GM18526 (cell line): Measurements from ENCODE around the gene DDAH1.

Experiments used
- POLR2A ChIP-seq: IDR thresholded peaks from 3 replicates; pipeline ENCODE4 v1.6.1; 2011; ENCODE audit not compliant: insufficient read length; ENCODE audit errors: extremely low read depth

The DDAH1 gene

DNA sequence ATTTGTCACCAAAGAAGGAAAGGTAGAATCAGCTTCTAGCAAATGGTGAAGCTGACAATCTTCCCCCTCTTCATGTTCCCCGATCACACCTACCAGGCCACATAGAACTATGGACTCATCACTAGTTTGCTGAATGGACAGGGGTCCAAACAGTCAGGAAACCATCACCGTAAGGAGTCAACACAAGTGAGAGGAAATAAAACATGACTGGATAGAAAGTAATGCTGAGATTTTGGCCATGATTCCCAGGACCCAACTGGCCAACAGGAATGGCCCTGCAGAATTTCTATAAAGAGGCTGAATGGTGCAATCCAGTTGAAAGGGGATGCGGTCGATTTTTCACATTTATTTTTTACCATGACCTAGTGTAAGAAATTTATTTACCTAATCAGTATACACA is 10.7 kb downstream of the DDAH1 start:
- no peak for TF ChIP-seq POLR2A

DNA sequence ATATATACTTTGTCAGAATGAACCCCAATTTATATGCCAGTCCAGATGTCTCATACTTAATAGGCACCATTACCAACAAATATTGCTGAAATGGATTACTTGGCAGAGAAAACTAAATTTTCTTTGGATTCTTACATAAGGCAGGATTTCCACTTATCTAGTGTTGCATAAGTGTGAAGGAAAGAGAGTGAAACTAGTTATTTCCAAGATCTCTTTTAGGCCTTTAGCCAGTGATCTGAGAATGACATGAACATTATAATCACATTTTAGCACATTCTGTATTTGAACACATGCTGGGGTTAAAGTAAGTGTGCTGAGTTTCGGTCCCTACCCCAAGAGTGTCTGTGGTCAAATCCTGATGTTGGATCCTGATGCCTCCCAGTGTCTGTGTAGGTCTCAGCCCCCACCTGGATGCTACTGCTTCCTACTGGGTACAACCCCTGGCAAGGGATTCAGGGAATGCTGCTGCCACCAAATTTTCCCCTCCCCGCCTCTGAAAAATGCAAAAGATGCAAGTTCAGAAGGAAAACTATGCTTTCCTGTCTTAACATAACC is 11.2 kb downstream of the DDAH1 start:
- TF ChIP-seq POLR2A = no peak

DNA sequence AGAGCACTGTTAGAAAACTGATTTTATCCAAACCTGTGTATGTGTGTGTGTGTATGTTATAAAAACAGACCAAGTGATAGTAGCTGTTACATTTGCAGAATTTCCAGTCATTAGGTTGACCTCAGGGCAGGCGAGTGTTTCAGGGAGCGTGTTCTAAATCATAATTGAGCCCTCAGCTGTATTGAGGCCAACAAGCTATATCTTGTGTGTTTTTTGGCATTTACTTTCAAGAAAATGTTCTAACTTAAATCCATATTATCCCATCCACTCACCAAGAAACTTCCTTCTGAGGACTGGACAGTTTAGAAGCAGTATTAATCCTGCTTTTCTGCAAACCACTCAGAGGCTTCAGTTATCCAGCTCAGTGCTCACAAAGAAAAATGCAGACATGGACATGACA is 12.0 kb downstream of the DDAH1 start:
- no peak for TF ChIP-seq POLR2A

DNA sequence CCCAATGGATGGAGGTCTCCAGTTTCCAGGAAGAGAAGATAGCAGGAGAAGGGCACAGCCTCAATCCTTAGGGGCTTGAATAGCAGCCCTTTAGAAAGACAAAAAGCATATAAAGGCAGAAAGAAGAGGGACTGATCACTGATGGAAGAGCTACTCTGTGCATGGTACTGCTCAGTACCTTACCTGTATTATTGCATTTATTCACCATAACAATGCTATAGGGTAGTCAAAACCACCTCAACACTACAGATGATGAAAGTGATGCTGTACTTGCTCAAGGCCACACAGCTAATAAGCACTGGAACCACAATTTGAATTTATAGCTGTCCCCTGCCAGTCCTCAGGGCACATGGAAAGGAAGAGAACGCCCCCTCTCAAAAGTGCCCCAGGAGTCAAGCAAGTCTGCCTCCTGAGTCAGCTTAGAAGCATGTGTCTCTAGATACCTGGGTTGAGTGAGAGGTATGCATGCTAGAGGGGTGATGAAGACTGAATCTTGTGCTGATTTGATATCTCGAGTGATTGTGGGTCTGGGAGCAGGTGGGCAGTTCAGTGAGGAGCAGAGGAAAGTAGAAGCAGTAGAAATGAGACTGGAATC is 13.6 kb downstream of the DDAH1 start:
- TF ChIP-seq POLR2A = no peak

DNA sequence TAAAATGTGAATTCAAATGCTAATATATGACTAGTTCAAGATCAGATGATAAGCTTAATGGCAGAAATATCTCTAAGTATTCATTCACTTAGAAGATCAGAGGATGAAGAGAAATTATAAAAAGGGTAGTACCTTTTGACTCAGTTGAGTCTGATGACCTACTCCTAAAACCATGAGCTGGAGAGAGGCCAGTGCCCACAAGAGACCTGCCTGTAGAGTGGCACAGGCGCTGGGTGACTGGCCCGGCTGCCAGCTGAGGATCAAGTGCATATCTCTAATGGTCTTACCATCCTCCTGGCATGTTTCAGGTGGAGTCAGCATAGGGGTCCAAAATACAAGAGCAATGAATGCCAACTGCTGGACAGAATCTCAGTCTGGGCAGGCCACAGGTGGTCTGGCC is 14.1 kb downstream of the DDAH1 start:
- TF ChIP-seq POLR2A = no peak

DNA sequence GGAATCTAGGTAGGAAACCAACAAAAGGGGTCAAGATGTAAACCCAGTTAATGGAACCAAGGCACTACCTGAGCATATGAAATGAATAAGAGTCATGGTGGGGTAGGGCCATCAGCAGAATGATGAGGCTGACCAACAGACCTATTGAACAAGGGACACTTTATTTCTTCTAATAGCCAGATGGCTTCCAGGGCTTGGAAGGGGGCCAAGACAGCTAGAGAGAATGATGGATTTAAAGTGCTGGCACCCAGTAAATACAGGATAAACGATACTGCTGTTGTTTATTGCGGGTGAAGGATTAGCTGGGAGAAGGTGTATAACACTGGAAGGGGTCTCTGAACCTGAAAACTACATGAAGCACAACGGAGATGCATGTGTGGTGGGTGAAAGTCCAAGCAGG is 15.6 kb downstream of the DDAH1 start:
- no peak for TF ChIP-seq POLR2A

DNA sequence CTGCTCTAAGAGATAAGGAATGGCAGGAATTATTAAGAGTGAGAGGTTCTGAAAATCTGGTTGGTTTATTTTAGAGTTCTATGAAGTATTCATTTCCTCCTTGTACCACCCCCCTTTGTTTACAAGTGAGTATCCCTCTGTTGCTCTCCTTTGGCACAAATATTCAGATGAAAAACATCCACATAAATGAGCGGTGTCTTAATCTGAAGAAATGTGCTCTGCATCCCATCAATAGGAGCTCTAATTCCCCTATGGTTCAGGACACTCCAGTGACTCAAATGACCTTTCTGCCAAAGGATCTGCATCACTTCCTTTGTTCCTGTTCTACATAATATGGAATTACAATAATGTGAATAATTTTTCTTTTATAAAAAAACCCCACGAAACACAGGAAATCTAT is 16.6 kb downstream of the DDAH1 start:
- no peak for TF ChIP-seq POLR2A

DNA sequence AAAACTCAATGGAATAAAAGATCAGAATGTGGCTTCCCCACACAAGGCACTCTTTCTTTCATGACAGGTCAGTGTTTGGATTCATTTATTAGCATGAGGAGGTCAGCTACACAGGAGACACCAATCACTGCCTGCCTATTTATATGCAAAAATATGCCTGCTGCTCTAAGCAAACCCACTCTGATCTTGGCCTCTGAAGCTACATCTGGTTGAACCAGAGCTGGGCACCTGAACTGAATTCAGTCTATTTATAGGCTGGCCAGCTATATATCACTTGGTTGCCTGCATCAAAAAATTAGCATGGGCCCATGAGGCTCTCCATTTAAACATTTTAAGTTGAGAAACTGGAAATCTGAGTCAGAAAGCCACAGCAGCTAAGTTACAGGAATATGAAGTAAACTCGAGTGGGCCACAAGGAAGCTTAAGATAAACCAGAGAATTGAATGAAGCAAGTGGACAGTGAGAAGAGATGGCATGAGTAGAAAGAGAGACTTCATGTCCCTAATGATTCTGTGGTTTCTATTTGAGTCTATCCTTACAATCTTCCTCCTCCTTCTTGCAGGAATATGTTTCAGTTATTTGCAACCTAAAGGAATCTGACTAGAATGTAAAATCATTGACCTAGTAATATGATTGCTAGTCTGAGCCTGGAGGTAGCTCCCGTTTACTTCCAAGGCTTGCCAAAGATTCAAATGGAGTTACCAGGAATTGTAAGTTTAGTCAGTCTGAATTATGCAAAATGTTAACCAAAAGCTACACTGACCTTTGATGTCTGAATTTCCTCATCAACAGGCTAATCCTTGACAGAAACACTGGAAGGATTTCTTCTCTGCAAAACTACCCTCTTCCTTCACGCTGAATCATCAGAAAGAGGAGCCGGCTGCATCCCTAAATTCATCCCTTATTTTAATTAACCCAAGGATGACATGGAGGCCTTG is 17.7 kb downstream of the DDAH1 start:
- no peak for TF ChIP-seq POLR2A

DNA sequence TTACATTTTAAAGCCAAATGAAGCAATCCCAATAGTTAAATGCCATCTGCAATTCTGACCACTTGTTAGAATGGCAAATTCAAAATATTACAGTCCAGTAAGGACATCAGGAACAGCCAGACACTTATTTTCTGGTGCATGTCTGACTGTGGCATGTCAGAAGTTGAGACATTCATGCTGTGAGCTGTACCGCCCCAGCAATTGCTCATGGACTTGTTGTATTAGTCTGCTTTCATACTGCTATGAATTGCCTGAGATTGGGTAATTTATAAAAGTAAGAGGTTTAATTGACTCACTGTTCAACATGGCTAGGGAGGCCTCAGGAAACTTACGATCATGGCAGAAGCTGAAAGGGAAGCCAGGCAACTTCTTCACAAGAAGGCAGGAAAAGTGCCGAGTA is 19.1 kb downstream of the DDAH1 start:
- no peak for TF ChIP-seq POLR2A

DNA sequence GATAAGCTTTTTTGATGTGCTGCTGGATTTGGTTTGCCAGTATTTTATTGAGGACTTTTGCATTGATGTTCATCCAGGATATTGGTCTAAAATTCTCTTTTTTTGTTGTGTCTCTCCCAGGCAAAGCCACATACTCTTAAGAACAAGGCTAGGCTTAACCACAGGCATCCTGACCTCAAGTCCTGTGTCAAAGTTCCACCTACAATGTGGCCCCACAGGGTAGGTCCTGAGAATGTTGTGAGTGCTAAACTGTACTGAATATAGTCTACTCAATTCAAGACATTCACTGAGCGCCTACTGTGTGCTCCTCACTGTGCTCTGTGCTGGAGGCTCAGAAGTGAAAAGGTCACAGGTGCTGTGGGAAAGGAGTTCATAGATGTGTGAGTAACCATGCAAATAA is 20.6 kb downstream of the DDAH1 start:
- TF ChIP-seq POLR2A = no peak

DNA sequence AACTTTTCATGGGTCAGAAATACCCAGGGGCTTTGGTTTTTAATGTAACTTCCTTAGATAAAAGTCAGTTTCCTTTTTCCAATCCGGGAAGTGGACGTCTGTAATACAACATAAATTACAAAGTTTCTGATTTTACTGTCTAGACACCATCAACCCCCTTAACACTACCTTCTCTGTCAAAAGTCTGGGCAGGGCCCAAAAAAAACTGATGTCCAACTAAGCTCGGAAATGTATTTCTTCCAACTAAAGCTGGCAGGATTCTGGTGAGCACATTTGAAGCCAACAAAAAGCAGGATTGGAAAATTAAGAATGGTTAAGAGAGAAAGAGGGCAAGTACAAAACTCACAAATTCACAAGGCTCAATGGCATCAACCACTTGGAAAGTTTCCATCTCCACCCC is 24.3 kb downstream of the DDAH1 start:
- TF ChIP-seq POLR2A = no peak

DNA sequence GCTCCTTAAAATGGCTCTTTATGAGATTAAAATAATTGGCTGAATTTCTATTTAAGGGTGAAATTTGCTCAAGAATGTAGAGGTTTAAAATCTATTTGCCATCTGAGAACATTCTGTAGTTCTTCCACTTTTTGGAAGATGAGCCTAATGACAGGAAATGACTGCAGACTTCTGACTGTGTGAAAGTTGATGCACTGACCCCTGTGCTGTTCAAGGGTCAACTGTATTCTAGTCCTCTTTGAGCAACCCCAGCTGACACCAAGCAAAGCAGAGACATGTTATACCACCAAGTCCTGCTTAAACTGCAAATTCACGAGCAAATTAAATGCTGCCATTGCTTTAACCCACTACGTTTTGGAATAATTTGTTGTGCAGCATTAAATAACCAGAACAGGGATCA is 26.6 kb downstream of the DDAH1 start:
- no peak for TF ChIP-seq POLR2A

DNA sequence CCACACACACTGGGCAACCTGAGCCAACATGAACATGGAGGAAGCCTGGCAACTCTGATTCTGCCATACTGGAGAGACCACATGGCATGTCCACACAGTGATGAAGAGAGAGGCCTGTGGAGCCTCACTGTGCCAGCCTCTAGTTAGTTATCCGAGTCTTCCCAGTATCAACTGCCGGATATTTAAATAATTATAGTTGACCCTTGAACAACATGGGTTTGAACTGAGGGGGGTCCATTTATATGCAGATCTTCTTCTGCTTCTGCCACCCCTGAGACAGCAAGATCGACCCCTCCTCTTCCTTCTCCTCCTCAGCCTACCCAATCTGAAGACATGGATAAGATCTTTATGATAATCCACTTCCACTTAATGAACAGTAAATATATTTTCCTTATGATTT is 27.8 kb downstream of the DDAH1 start:
- TF ChIP-seq POLR2A = no peak

DNA sequence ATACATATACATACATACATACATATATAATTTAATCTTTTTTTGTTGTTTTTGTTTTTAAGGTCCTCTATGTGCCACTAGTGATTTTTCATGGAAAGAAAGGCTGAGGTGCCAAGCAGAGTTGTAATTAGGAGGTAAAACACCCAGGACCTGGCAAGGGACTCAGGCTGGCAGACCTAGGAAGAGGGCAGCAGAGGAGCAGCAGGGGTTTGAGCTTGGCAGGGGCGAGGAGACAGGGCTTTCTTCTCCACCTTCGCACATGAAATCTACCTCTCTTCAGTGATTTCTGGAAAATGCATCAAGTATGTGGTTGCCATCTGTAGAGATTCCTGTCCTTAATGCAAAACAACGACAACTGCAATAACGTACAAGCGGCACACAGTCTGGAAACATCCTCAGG is 31.9 kb downstream of the DDAH1 start:
- TF ChIP-seq POLR2A = no peak

DNA sequence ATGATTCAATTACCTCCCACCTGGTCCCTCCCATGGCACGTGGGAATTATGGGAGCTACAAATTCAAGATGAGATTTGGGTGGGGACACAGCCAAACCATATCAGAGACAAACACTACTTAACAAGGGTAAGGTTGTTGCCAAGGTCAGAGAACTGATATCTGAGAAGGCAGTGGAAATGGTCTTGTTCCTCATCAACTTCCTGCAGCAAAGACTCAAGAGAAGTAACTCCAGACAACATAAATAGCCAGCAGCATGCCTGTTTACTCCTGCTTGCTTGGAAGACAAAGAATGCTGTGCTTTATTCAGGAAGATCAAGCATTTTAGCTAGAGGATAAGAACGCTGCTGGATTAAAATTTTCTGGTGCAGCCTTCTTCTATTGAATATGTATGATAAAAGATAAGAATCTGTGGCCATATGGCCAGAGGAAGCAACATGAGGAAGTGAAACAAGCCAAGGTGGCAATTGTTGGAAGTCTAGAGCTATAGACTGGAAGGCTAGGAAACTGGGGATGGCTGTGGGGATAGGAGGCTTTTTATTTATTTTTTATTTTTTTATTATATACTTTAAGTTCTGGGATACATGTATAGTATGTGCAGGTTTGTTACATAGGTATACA is 36.4 kb downstream of the DDAH1 start:
- no peak for TF ChIP-seq POLR2A

DNA sequence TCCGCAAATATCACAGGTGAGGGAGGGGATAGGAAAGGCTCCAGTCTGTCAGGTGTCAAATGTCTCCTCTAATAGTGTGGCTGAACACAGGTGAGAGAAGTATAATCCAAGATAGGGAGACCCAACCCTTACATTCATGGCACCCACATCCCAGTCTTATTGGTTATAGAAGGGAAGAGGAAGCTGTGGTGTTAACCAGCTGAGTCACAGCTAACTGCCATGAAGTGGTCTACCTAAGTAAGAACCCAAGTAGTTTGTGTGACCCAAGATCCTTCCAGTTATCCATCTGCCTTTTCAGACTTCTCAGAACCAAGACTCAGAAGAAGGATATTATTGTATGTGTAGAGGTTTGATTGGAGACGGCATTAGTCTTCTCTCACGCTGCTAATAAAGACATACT is 37.1 kb downstream of the DDAH1 start:
- TF ChIP-seq POLR2A = no peak
